Stimulated activated naive CD8-positive, alpha-beta T cell treated with anti-CD3 and anti-CD28 coated beads, Interleukin-15, Interleukin-2, amounts not matched to agents 100 U/mL and 50 U/mL, for 24 hours (primary cell): ENCODE results near the gene CLMP.
A peak's percentile ranks its signal among the peaks of the same experiment; 100 is the strongest.

Source experiments
- ATAC-seq: fragments of 150-1000 bp; cut with Tn5 transposase; one replicate; pipeline ENCODE4 v1.10.0; 2021
- DNase-seq: peaks from one replicate; pipeline ENCODE4 v3.0.0; 2021

The CLMP gene, protein sequence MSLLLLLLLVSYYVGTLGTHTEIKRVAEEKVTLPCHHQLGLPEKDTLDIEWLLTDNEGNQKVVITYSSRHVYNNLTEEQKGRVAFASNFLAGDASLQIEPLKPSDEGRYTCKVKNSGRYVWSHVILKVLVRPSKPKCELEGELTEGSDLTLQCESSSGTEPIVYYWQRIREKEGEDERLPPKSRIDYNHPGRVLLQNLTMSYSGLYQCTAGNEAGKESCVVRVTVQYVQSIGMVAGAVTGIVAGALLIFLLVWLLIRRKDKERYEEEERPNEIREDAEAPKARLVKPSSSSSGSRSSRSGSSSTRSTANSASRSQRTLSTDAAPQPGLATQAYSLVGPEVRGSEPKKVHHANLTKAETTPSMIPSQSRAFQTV

DNA sequence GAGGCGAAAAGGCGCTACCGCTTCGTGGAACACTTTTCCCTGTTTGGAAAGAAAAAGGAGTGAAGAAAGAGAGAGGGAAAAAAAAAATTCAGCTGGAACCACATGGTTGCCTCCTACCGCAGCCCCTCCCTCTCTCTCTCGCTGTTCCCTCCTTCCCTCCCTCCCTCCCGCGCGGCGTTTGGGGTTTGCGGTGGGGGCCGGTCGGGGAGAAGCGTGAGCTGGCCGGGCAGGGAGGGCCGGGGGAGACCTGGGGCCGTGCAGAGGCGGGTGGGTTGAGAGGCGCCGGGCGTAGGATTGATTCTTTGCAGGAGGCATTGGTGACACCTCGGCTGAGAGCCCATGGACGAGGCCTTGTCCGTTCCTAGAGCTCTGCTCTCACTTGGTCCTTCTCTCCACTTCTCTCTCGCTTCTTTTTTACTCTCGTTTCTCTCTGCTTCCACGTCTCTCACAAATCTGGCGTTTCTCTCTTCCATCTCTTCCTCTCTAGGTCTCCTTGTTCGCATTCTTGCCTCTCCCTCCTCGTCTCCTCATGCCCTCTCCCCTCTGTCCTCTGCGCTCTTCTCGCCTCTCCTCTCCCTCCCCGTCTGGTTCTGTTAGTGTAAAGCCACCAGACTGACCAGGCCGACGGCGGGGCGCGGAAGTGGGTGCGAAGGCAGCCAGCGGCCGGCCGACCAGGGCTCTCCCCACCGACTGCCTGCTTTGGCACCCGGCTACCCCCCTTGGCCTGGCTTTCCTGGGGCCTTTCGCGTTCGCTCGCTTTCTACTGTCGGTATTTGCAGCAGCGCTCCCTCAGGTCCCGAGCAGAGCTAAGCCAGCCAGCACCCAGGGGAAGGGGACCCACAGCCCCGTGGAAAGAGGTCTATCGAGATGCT, at the start of gene CLMP:
Gene CLMP (minus strand): TSS at position 61 of the 872 bp plus-strand sequence. CDS start 308 bp downstream, outside the sequence.
- peak; percentile 30 for ATAC-seq
- DNase-seq = peak; percentile 37

DNA sequence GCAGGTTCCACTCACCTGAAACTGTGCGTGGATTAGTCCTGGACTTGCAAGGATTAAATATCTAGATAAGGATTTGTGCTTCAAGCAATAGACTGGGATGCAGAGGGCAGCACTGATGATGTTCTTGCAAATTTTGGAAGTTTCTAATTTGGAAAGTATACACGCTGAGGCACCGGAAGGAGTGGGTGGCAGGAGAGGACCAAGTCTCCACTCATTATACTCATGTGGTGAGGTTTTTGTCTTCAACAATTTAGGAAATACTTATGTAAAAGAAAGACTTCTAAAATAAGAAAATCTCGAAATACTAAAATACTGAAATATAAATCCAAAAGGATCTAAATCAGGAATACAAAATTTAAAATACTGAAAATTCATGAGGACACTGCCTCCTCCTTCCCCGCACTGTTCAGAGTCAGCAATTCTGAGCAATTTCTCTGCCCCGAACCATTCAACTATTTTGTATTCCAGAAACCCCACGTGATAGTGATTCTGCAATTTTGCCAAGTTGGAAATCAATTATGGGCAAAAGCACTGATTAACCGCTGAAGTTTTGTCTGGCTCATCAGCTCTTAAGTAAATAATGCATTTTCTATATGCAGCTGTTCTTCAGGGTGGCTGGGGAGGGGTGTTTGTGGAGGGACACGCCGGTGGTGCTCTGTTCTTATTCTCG, 47.0 kb upstream of the CLMP start:
- ATAC-seq (no peak), DNase-seq (no peak)

DNA sequence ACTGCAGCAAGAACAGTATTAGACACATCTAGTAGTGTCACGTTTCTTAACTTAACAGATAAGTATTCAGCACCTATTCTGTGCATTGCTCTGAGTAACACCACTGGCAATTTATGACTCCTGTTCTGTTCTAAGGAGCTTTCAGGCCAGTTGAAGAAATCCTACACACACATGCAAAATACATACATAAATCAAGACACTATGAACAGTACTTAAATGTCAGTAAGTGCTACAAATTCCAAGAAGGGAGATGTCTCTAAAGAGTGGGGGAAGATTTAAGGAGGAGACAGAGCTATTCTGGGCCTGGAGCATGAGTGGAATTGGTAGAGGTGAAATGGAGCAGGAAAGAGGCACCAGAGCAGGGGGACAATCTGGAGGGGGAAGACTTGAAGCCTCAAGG, 46.2 kb upstream of the CLMP start:
- ATAC-seq (no peak), DNase-seq (no peak)

DNA sequence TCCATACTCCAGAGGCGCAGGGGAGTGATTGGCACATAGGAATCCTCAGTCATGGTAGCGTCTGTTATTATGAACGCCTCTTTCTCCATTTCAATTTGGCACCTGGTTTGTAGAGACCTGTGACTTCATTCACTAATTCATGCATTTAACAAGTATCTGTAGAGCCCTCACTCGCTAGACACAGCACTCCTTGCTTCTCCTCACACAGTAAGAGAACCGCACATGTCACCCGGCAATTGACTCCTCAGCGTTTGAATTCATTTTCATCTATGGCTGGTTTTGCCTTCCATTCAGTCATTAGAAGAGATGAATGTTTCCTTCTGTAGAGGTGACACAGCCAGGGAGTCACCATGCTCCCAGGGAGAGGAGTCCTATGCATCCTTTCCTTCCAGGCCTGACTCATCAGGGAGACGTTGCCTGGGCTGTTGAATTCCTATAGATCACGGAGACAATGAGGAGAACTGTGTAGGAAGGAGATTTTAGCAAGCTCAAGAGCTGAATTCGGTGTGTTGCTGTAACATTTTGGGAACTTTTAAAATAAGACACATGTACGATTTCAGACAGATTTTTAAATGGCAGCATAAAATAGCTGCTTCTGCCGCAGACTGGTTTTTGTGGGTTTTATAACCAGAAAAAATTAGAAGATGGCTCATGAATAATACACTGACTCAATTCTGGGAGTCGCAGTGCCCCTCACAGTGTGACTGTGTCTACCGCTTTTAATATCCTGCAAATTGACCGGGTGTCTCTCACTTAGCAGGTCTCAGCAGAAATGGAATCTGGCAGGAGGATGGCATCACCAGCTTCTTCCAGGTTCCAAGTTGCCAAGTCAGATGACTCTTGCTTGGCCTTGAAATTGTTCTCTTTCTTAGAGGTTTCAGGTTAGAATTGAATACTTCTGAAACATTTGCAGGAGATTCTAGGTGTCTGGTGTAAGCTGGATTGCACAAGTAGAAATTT, 44.4 kb upstream of the CLMP start:
- DNase-seq = no peak
- no peak for ATAC-seq

DNA sequence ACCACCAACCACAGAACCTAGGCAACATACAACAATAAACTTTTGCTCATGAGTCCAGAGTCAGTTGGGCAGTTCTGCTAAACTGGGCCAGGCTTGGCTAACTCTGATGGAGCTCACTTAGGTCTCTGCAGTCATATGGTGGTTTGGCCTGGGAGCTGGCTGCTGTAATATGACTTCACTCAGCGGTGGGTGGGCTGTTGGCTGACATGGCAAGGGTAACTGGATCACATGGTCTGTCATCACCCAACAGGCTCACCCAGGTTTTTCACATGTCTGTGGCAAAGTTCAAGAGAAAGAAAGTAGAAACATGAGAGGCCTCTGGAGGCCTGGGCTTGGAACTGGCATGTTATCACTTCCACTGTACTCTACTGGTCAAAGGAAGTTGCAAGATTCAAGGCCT, 43.2 kb upstream of the CLMP start:
- ATAC-seq = no peak
- DNase-seq = no peak

DNA sequence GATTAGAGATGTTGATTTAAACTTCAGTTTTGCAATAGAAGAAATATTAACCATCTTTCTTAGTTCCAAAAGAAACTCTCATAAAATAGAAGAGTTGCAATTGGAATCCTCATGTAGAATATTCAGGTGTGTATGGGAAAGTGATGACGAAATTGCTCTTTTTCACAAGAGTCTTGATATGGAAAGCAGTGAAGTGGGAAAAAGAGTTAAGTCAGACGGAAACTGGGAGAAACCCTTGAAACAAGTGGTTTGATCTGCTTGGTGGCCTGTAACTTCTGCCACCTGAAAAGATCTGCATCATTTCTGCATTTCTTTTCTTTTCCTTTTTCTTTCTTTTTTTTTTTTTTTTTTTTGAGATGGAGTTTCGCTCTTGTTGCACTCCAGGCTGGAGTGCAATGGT, 41.8 kb upstream of the CLMP start:
- DNase-seq (no peak), ATAC-seq (no peak)

DNA sequence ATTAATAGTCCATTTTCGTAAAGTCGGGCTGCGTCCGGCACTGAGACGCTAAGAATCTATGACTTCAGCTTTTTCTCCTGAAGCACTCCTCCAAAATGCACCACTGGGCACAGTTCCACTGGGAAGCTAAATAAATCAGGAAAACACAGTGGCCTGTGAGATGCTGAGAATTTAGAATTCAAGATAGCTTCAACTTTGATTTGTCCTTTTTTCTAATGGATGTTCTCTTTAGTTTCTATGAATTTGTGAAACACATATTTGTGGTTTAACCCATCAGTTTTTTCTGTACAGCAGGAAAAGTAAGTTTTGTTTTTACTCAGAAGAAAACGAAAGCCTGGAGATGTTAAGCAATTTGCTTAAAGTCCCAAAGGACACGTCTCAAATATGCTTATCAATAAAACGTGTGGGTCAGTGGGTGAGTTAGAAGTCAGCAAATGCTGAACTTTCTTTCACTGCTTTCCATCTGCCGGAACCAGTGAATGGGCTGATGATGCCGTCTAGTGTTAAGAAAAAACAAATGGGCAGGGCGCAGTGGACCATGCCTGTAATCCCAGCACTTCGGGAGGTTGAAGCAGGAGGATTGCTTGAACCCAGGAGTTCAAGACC, 40.7 kb upstream of the CLMP start:
- no peak for DNase-seq
- no peak for ATAC-seq

- ATAC-seq (no peak), DNase-seq (peak; percentile 60)
These were observed 40.1 kb upstream of the CLMP start for GRCh38 chr11:123235117-123235655.

- DNase-seq (no peak), ATAC-seq (no peak)
These were observed 38.9 kb upstream of the CLMP start for GRCh38 chr11:123233975-123234334.

DNA sequence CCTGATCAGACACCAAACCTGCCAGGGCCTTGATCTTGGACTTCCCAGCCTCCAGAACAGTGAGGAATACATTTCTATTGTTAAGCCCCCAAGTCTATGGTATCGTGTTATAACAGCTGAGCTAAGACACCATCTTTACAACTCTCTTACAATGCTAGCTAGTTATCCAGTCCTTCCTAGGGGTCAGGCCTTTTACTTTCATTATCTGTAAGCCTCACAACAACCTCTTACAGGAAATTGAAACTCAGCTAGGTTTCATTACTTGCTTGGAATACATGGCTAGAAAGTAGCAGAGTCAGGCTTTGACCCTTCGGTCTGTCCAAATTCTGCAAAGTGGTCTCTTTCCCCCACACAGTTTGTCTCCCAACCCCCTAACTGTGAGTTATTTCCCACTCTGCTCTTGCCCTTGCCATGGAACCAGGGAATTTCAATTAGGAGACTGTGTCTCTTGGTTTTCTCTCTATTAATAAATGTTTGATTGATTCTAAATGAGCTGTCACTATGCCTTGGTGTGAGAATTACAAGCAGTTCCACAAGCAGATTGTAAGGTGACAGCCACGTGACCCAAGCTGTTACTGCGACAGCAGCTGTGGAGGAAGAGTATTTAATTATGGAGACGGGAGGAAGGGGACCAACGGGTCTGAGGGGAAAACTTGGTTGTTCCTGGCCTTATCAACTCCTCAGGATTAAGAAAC, 38.4 kb upstream of the CLMP start:
- peak; percentile 52 for ATAC-seq
- DNase-seq = no peak

DNA sequence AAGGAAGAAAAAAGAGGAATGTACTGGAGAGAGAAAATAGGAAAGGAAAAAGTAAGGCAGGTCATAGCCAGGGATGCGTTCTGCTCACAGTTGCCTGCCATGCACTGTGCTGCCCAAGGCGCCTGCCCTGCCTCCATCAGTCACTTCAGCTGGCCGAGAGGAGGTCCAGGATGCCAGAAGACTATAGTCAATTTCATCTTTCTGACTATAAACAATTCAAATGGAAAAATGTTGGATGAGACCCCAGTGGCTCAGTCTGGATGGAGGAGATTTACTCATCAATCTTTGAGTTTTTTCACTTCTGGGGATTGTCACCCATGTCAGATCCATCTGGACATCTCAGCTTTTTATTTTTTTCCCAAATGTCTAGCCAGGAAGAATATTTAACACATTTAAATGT, 36.7 kb upstream of the CLMP start:
- DNase-seq (no peak), ATAC-seq (no peak)

DNA sequence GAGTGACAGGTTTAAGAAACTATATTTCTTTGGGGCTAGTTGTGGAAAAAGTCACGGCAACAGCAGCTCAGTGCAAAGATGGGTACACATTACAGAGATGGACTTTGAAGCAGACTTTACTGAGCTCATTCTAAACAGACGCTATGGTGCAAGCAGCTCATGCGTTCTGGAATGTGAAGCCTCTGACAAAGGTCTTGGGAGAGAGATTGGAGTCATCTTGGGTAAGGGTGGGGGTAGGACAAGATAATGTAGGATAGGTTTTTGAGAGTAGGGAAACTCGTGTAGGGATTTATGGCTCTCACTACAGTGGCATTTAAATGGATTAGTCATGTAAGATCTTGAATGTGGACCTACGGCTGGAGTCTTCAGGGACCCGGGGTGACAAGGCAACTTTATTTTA, 36.2 kb upstream of the CLMP start:
- DNase-seq = no peak
- no peak for ATAC-seq

GRCh38 chr11:123230346-123230745, 35.3 kb upstream of the CLMP start:
- DNase-seq (no peak), ATAC-seq (no peak)

- no peak for ATAC-seq
These were observed 33.6 kb upstream of the CLMP start for GRCh38 chr11:123228496-123229163.

DNA sequence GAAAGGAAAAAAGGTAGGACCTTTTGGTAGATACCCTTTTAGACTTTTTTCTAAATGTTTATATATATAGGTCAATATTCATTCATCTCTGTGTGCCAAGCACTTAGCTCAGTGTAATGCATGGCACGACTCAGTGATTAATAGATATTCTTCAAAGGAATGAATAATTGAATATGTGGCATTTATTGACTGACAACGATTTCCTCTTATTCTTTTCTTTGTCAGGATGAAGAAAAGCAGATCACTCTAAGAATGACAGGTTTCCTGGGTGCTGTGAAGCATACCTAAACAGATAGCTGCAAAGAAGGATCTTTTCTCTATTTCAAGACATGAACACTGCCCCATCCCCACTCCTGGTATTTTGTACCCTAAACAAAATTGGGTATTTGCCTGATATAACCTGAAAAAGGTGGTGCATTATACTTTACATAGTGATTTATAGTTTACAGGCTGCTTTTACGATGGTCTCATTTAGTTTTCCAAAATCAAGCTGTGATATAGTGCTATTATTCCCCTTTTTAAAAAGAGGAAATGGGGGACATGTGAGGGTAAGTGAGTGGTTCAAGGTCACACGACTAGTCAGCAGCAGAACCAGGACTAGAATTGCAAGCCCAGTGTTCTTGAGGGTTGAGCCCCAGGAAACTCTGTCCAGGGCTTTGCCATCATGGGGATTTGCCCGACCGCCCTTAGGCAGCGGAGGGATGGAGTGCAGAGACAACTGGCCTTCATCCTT, 32.9 kb upstream of the CLMP start:
- ATAC-seq (no peak), DNase-seq (no peak)

More at GRCh38 chr11:123228496-123229163, 33.6 kb upstream of the CLMP start:
- no peak for DNase-seq

GRCh38 chr11:123221584-123221983, 26.5 kb upstream of the CLMP start:
- ATAC-seq (no peak), DNase-seq (no peak)

DNA sequence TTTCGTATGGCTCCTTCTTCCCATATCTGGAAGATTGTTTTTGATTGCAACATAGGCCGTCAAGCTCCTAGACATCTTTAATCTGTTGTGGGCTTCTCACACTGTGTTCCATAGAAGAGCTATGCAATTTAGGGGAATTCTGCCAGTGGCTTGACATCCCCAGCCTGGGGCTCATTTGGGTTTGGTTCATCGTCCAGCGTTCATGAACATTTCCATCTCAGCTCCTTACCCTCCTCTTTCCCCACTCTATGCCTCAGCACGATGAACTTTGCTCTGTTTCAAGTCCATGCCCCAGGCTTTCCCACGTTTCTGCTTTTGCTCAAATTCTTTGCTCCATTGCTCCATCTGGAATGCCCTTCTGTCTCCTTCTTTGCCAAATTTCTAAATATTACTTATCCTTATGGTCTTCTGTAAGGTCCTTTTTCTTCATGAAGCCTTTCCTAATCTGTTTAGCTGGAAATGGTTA, 26.1 kb upstream of the CLMP start:
- ATAC-seq (no peak), DNase-seq (no peak)

- ATAC-seq = no peak
These were observed 24.1 kb upstream of the CLMP start for GRCh38 chr11:123219066-123219690.

More at GRCh38 chr11:123219066-123219690, 24.1 kb upstream of the CLMP start:
- DNase-seq = no peak
